Endothelial cell of hepatic sinusoid (primary cell): ENCODE measurements around the gene DNAH11.

Experiments used
- in situ Hi-C: cut with HindIII; loops from 2 replicates; pipeline ENCODE4 v1.10.0; 2017; ENCODE audit warnings: low sequenced_read_pairs

DNAH11 gene

GRCh38 chr7:21547501-21547900, 4.7 kb downstream of the DNAH11 start:
- in situ Hi-C loops, result no loop called here

- in situ Hi-C loops, result no loop called here
These were observed 5.7 kb downstream of the DNAH11 start for GRCh38 chr7:21548491-21548890.

- in situ Hi-C loops, result loop anchor here (10.0 kb wide), 1 partner anchor 715 kb away; no protein-coding TSS in a partner anchor
These were observed 7.2 kb downstream of the DNAH11 start for GRCh38 chr7:21550076-21550475.

DNA sequence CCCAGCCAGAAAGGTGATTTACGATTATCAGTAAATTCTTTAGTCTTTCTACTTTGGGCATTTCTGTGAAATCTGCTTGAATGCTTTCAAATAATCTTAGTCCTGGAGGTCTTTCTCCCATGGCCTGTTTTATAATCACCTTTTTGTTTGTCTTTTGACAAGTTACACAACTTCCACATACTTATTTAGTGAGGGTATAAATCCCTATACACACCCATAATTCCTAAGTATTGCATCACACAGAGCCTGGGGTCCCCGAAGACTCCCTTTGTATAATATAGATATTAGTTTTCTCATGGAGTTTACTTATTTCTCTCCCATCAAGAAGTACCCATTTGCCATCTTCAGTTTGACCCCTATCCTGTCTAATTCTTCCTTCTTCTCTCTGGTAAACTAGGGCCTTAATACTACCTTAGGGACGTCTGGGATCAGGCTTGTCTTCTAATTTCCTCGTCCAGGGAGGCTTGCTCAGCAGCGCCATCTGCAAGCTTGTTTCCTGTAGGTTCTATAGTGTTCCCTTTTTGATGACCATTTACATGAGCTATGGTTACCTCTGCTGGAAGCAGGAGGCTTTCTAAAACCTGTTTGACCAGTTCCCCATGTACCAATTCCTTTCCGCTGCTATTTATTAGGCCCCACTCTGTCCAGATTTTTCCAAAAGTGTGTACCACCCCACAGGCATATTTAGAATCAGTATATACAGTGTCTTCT, 8.1 kb downstream of the DNAH11 start:
- in situ Hi-C loops, result loop anchor here (10.0 kb wide), 1 partner anchor 716 kb away; no protein-coding TSS in a partner anchor

- in situ Hi-C loops, result no loop called here
These were observed 19.5 kb downstream of the DNAH11 start for GRCh38 chr7:21562385-21562784.

GRCh38 chr7:21565614-21566013, 22.8 kb downstream of the DNAH11 start:
- in situ Hi-C loops, result no loop called here

GRCh38 chr7:21566094-21566493, 23.3 kb downstream of the DNAH11 start:
- in situ Hi-C loops, result no loop called here

- in situ Hi-C loops, result no loop called here
These were observed 25.9 kb downstream of the DNAH11 start for GRCh38 chr7:21568762-21569161.

GRCh38 chr7:21572331-21573313, 29.8 kb downstream of the DNAH11 start:
- in situ Hi-C loops, result no loop called here

DNA sequence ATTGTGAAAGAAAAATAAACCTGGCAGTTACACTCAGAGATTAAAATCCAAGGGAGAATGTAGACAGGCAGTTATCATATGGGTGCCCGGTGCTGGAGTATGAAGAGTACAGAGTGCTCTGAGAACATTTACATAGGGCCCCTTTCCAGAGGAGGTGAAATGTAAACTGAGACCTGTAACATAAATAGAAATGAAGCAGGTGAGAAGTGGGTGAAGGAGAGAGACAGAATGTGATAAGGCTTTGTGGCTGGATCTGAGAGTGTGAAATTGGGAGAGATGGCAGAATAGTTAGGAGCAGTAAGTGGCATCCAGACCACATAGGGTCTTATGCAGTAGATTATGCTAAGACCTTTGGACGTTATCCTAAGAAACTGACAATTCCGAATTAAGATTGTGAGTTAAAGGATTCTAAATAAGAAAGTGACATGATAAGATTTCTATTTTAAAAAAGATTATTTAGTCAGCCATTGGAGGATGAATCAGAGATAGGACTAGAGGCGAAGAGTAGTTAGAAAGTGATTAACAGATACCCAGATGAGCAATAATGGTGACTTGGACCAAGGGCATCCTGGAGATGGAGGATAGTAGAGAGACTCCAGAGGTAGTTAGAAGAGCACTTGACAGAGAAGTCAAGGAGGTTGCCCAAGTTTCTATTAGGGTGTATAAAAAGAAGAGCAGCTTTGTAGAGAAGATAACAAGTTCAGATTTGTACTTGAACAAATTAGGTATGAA, 36.7 kb downstream of the DNAH11 start:
- in situ Hi-C loops, result no loop called here

DNA sequence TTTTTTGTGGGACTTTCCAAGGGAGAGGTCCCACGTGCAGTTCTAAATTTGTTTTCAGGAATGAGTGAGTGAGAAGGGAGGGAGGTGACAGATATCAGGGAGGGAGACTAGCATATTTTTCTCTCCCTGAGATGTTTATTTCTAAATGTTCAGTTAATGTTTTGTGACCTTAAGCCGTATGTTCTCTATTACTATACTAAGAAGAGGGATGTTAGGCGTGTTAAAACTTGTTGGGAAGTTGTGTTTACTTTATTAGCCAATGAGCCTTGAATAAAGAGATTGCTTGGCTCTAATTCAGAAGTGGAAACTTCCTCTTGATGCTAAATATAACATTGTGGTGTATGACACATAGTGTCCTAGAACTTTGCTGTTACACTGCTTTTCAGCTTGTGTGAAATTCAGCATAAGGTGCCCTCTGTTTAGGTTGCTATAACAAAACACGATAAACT, 37.3 kb downstream of the DNAH11 start:
- in situ Hi-C loops, result no loop called here

GRCh38 chr7:21585070-21585724, 42.4 kb downstream of the DNAH11 start:
- in situ Hi-C loops, result no loop called here

DNA sequence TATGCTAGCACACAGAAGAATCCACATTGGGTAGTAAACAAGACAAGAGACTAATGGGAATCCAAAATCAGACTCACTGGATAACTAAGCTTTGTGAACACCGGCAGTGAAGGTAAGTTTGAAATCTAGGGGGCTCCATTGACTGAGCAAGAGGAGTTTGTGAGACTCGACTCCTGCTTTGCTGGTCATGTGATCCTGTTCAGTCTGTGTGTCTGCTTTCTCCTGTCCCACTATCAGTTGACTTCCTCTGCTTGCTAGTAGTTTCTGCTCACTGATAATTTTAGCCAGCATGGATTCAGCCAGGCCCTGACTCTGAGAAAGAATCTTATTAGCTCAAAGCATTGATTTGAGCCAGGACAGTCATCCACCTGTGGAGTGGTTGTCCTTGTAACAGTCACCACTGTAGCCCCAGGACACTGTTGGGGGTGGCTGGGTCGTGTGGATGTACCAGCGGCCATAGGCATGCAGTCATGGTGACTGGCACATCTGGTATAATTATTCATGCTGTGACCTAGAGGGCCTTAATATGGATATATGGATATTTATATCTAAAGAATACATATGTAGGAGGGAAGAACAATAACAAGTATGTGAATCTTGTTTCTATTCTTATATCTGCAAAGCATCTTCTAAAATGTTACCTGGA, 44.4 kb downstream of the DNAH11 start:
- in situ Hi-C loops, result no loop called here

- in situ Hi-C loops, result no loop called here
These were observed 54.0 kb downstream of the DNAH11 start for GRCh38 chr7:21596801-21597200.

DNA sequence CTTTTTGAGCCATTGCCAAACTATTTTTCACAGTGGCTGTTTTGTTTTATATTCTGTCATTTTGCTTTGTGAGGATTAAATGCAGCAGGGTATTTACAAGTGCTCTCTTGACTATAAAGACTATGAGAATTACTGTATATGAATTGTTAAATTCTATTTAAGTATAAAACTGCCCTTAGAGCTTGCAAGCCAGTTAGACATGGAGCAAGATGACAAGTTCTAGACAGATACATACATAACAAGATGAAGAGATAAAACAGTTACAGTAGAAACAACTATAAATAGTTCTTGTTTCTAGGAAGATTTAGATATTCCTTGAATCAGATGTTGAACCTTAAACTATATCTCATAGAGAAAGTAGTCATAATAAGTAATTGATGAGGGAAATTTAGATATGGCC, 60.6 kb downstream of the DNAH11 start:
- in situ Hi-C loops, result no loop called here

GRCh38 chr7:21603972-21604749, 61.3 kb downstream of the DNAH11 start:
- in situ Hi-C loops, result no loop called here

DNA sequence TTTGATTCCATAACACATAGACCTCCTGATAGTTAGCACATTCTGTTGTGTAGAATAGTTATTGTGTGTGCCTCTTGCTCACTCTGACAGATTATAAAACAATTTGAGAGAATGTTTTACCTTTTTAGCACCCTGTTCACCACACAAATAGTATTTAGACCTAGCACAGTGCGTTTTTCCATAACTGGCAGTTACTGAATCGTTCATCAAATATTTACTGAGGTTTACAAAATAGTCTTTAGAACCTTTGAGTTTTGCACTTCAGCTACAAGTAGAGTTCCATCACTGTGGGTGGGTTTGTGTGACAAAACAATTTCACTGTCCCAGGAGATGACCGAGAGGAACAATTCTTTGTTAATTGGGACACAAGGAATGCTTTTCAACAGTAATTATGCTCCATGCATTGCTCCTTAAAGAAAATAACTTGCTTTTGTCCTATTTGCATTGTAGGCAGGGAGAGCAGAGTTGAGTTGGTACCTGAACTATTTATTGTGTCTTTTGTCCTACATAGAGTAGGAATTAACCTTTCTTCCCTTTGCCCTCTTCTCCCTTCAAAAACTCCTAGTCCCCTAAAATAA, 62.3 kb downstream of the DNAH11 start:
- in situ Hi-C loops, result no loop called here

GRCh38 chr7:21608465-21608864, 65.6 kb downstream of the DNAH11 start:
- in situ Hi-C loops, result no loop called here

DNA sequence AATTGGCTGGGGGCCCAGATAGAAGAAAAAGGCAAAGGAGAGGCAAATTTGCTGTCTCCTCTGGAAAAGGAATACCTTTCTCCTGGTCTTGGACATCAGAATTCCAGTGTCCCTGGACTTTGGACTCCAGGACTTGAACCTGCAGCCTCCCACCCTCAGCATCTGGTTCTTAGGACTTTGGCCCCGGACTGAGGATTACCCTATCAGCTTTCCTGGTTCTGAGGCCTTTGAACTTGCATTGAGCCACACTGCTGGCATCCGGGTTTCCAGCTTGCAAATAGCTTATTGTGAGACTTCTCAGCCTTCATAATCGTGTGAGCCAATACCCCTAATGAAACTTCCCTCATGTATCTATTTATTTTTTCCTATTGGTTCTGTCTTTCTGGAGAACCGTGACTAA, 68.3 kb downstream of the DNAH11 start:
- in situ Hi-C loops, result no loop called here
